Measurements from ENCODE around the gene MEGF11. TPM values are rescaled to one million over a fixed set of nuclear protein-coding genes. Genes with fewer than 3 reads are reported as not detected.

The MEGF11 gene
- total and polyA plus RNA-seq, 7 donors, result 0.04 to 0.05 TPM; not detected in 5

DNA sequence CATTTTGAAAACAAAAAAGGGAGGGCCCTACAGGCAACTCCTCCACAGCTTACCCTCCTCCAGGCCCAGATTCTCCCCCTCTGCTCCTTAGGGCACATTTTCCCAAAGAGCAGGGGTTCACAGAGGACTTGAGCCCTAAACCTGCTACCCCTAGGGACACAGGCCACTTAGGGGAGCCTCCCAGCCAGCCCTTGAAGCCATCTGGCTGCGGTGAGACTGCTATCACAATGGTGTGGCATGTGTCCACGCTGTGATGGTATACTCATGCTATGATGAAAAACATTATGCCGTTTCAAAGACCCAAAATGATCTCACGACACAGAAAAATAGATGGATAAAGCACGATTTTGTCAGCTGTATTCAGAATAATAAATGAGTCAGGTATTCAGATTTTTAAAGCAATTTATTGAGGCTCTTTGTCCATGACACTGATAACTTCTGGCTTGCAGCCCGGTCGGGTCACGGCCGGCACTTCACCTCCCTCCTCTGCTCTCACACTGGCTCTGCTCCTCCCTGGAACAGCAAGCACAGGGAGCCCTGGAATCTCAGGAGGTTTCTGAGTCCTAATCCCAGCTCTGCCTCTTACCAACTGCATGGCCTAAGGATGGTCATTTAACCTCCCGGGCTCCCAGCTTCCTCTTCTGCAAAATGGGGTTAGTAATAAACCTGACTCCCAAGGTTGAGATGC lies 115.3 kb downstream of the MEGF11 start:
- intact Hi-C loops (cut with DNase I), result no loop called here
- H3K36me3 ChIP-seq (ENCODE audit: insufficient read depth in 1 of 2, low read depth in 1 of 2), result no peaks in the 10 kb centered on the region
- H3K27ac ChIP-seq, result no peak overlapping the region
- no peaks in the 10 kb centered on the region for H3K9me3 ChIP-seq
- TF ChIP-seq, protein P1, sequence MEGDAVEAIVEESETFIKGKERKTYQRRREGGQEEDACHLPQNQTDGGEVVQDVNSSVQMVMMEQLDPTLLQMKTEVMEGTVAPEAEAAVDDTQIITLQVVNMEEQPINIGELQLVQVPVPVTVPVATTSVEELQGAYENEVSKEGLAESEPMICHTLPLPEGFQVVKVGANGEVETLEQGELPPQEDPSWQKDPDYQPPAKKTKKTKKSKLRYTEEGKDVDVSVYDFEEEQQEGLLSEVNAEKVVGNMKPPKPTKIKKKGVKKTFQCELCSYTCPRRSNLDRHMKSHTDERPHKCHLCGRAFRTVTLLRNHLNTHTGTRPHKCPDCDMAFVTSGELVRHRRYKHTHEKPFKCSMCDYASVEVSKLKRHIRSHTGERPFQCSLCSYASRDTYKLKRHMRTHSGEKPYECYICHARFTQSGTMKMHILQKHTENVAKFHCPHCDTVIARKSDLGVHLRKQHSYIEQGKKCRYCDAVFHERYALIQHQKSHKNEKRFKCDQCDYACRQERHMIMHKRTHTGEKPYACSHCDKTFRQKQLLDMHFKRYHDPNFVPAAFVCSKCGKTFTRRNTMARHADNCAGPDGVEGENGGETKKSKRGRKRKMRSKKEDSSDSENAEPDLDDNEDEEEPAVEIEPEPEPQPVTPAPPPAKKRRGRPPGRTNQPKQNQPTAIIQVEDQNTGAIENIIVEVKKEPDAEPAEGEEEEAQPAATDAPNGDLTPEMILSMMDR (IDR thresholded peaks at IDR 0.05), result no peak
- H3K4me3 ChIP-seq, result no peak overlapping the region
- H3K4me1 ChIP-seq, result no peaks in the 10 kb centered on the region
- 54 to 61% (median 55%) methylated on average over 10 of the region's 10 CpGs for WGBS, 3 donors
- DNase-seq (no peak), ATAC-seq (no peak)
- H3K27me3 ChIP-seq (ENCODE audit: insufficient read depth in 3 of 3, low read length in 2 of 3), result peaks cover 0 to 2% (median 0%) of the 10 kb centered on the region in 3 donors

DNA sequence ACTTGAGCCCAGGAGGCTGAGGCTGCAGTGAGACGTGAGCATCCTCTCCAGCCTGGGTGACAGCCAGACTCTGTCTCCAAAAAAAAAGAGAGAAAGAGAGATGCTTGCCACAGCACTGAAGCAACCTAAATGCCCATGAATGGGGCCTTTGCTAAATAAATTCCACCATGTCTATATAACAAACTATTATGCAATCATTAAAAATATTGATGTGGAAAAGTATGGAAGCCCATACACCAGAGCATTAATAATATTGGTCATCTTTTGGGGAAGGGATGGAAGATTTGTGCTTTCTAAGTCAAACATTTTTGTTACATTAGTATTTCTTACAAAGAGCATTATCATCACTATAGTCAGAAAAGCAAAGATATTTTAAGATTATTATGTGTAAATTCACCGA lies 116.6 kb downstream of the MEGF11 start:
- Histone ChIP-seq H3K4me3 (no peak overlapping the region), H3K27me3 (ENCODE audit: insufficient read depth in 3 of 3, low read length in 2 of 3) (no peaks in the 10 kb centered on the region), H3K27ac (no peak overlapping the region), H3K4me1 (no peaks in the 10 kb centered on the region), H3K9me3 (no peaks in the 10 kb centered on the region), H3K36me3 (ENCODE audit: insufficient read depth in 1 of 2, low read depth in 1 of 2) (no peaks in the 10 kb centered on the region)
- TF ChIP-seq, protein P1 (IDR thresholded peaks at IDR 0.05), result no peak
- ATAC-seq (no peak), DNase-seq (no peak)
- intact Hi-C loops (cut with DNase I), result no loop called here
- 78 to 81% (median 80%) methylated on average over 2 of the region's 2 CpGs for WGBS, 3 donors

DNA sequence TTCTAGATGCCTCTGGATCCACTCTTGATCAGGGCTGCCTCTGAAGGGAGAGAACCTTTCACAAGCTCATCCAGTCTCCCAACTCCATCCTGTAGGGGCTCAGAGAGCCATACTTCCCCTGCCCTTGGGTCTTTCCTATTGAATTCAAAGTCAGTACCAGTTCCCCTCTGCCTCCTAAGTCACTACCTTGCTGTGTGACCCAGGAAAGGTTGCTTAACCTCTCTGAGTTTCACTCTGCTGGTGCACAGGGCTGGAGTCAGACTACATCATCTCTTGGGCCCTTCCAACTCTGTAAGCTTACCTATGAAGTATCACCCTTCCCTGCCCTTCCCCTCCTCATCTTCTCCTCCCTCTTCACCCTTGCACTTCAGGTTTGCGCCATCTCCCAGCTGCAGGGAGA lies 117.9 kb downstream of the MEGF11 start:
- TF ChIP-seq, protein P1 (IDR thresholded peaks at IDR 0.05), result no peak
- intact Hi-C loops (cut with DNase I), result no loop called here
- Histone ChIP-seq H3K9me3 (no peaks in the 10 kb centered on the region), H3K36me3 (ENCODE audit: insufficient read depth in 1 of 2, low read depth in 1 of 2) (no peaks in the 10 kb centered on the region), H3K27me3 (ENCODE audit: insufficient read depth in 3 of 3, low read length in 2 of 3) (no peaks in the 10 kb centered on the region), H3K4me1 (no peaks in the 10 kb centered on the region), H3K4me3 (no peak overlapping the region), H3K27ac (no peak overlapping the region)
- WGBS, 3 donors, result 95 to 100% (median 97%) methylated on average over 1 of the region's 1 CpG
- DNase-seq, result no peak
- ATAC-seq, result no peak

DNA sequence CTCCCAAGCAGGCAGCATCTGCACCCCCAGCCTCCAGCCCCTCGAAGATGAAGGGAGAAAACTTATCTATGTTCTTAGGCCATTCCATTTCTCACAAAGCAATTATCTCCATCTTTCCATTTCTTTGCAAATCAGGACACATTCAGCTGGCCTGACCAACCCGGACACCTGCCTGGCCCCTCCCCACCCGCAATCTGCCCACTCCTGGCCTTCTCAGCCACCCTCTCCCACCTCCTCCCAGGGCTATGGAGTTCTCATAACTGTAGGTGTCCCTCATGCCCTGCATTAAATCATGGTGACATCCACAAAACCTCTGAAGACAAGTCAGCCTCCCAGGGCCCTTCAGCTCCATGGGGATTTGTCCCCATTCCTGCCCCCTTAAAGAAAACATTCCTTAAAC lies 119.3 kb downstream of the MEGF11 start:
- H3K27ac ChIP-seq, result no peak overlapping the region
- TF ChIP-seq, protein P1 (IDR thresholded peaks at IDR 0.05), result no peak
- H3K4me3 ChIP-seq, result no peak overlapping the region
- no peaks in the 10 kb centered on the region for H3K27me3 ChIP-seq (ENCODE audit: insufficient read depth in 3 of 3, low read length in 2 of 3)
- no peaks in the 10 kb centered on the region for H3K9me3 ChIP-seq
- H3K4me1 ChIP-seq, result no peaks in the 10 kb centered on the region
- 93 to 95% (median 95%) methylated on average over 3 of the region's 3 CpGs for WGBS, 3 donors
- intact Hi-C loops (cut with DNase I), result no loop called here
- no peaks in the 10 kb centered on the region for H3K36me3 ChIP-seq (ENCODE audit: insufficient read depth in 1 of 2, low read depth in 1 of 2)
- DNase-seq (no peak), ATAC-seq (no peak)
